Keratinocyte (primary cell): ENCODE data around the gene KIAA1755. TPM values are rescaled to one million over a fixed set of nuclear protein-coding genes. Genes with fewer than 3 reads are reported as not detected.

Experiments used
- DNase-seq: peaks from one replicate; pipeline ENCODE4 v3.0.0-alpha.2; 2011; ENCODE audit warnings: low read depth, missing footprints, low spot score
- FAIRE-seq: peaks from 2 replicates; lab custom pipeline; 2011; peaks lifted over from hg19 to GRCh38; lab: Jason Lieb, UNC
- H2AFZ ChIP-seq: 2 replicates; pipeline ENCODE4 v1.6.0; 2012; ENCODE audit warnings: low read length, control low read depth, inconsistent platforms; ENCODE audit not compliant: control insufficient read depth
- H3K27ac ChIP-seq: 2 replicates; pipeline ENCODE4 v1.5.1; 2011; ENCODE audit warnings: low read length; ENCODE audit not compliant: control insufficient read depth, insufficient read depth
- H3K27me3 ChIP-seq: 3 replicates; pipeline ENCODE4 v1.6.0; 2011; ENCODE audit warnings: low read length; ENCODE audit not compliant: control insufficient read depth, insufficient read depth; ENCODE audit errors: extremely low read depth
- H3K36me3 ChIP-seq, 2 experiments: 2 replicates in 1 of 2; 3 replicates in 1 of 2; pipeline ENCODE4 v1.5.1; 2011; ENCODE audit warnings: low read length in 2 of 2, mild to moderate bottlenecking in 1 of 2; ENCODE audit not compliant: control insufficient read depth in 2 of 2, insufficient read depth in 2 of 2; ENCODE audit errors: extremely low read depth in 1 of 2
- H3K4me1 ChIP-seq: 3 replicates; pipeline ENCODE4 v1.5.1; 2011; ENCODE audit warnings: low read length; ENCODE audit not compliant: control insufficient read depth, insufficient read depth; ENCODE audit errors: extremely low read depth
- H3K4me2 ChIP-seq: 3 replicates; pipeline ENCODE4 v1.6.0; 2011; ENCODE audit warnings: low read depth, low read length; ENCODE audit not compliant: control insufficient read depth, insufficient read depth; ENCODE audit errors: extremely low read depth
- H3K4me3 ChIP-seq, 3 experiments: fragments of 200-600 bp in 1 of 3; sonication (generic) in 1 of 3; 2 replicates in 2 of 3; 3 replicates in 1 of 3; pipeline ENCODE4 v1.5.1; 2011 to 2016; ENCODE audit warnings: low read length in 3 of 3, mild to moderate bottlenecking in 3 of 3, control low read depth in 2 of 3, inconsistent platforms in 1 of 3, low read depth in 1 of 3, mixed read lengths in 1 of 3, mixed run types in 1 of 3, moderate library complexity in 1 of 3; ENCODE audit not compliant: control insufficient read depth in 2 of 3, insufficient read depth in 2 of 3; ENCODE audit errors: extremely low read depth in 1 of 3
- H3K79me2 ChIP-seq: 2 replicates; pipeline ENCODE4 v1.6.0; 2012; ENCODE audit warnings: low read length; ENCODE audit not compliant: control insufficient read depth, insufficient read depth
- H3K9ac ChIP-seq: 3 replicates; pipeline ENCODE4 v1.6.0; 2011; ENCODE audit warnings: low read length; ENCODE audit not compliant: control insufficient read depth, insufficient read depth; ENCODE audit errors: extremely low read depth
- H3K9me1 ChIP-seq: 3 replicates; pipeline ENCODE4 v1.6.0; 2011; ENCODE audit warnings: low read length; ENCODE audit not compliant: control insufficient read depth, insufficient read depth; ENCODE audit errors: extremely low read depth
- H3K9me3 ChIP-seq: 2 replicates; pipeline ENCODE4 v1.5.1; 2012; ENCODE audit warnings: low read depth, low read length; ENCODE audit not compliant: control insufficient read depth
- H4K20me1 ChIP-seq: 3 replicates; pipeline ENCODE4 v1.6.0; 2011; ENCODE audit warnings: low read length; ENCODE audit not compliant: control insufficient read depth, insufficient read depth; ENCODE audit errors: extremely low read depth
- EZH2 ChIP-seq: IDR thresholded peaks from one replicate; pipeline ENCODE4 v1.6.1; 2012; ENCODE audit warnings: inconsistent platforms, mild to moderate bottlenecking, low read length, moderate library complexity
- dilution Hi-C: fragments of 300-500 bp; cut with MboI; formaldehyde crosslinking; loops from one replicate; pipeline ENCODE4 v1.7.0; 2020; ENCODE audit warnings: low sequenced_read_pairs; ENCODE audit not compliant: extremely low pct_ligation_motif_present
- polyA plus RNA-seq, 5 experiments: library from polyadenylated mRNA; depleted of rRNA in 3 of 5; stranded (reverse) in 3 of 5; stranded (forward) in 1 of 5; unstranded in 1 of 5; fragments of >200 nt; gene quantifications; 1 replicate in 1 of 5; 2 replicates in 3 of 5; 3 replicates in 1 of 5; pipeline versions ENCODE4 v1.2.1 to v1.2.3, GENCODE V29; 2011 to 2012; ENCODE audit warnings: missing spikeins in 2 of 5, low read depth in 1 of 5, low replicate concordance in 1 of 5
- TF ChIP-seq, protein P1 (sequence below), 3 experiments: IDR thresholded peaks in 1 of 3; conservative IDR thresholded peaks in 1 of 3; optimal IDR thresholded peaks in 1 of 3; 2 replicates in 2 of 3; 3 replicates in 1 of 3; pipeline versions ENCODE3 to v1.5.1; 2011; ENCODE audit warnings: low read length in 3 of 3, mild to moderate bottlenecking in 3 of 3, moderate library complexity in 2 of 3, control low read depth in 1 of 3, inconsistent platforms in 1 of 3; ENCODE audit not compliant: insufficient read depth in 2 of 3; ENCODE audit errors: extremely low read depth in 1 of 3

Gene KIAA1755
- polyA plus RNA-seq, 1 donor (not counting 4 experiments of a cell fraction or from before 2014, with no cell fraction given): not detected

DNA sequence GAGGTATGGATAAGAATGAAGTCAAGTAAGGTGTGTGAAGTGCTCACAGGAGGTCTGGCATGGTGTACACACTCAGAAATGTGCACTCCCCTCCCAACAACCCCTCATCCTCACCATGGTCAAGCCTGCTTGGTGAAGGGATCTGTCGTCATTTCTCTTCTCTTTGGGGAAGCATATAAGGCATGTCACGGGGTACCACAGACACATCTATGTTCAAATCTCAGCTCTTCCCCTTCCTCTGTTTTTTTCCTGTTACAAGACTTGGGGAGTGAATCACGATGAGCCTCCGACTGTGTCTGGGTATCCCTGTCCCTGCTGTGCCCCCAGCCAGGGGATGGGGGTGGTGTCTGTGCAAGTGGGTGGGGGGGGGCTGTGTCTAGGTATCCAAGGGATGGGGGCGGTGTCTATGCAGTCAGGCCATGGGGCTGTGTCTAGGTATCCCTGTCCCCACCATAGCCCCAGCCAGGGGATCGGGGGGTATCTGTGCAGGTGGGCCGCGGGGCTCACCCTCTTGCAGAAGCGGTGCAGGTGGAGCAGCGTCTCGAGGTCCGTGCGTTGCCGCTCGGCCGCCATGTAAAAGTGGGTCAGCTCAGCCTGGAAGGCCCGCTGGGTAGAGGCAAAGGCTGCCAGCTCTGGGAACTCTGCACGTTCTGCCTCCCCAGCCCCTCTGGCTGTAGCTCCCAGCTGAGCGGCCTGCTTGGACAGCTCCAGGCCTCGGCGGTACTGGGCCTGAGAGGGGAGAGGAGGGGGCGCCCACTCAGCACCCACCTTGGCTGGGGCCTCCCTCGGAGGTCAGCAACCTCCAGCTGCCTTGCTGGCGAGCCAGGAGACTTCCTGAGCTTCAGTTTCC, 43.6 kb downstream of the KIAA1755 start:
- H2AFZ ChIP-seq: peak overlapping the region; percentile 60
- no peak for DNase-seq
- FAIRE-seq: no peak
- no peaks in the 10 kb centered on the region for H3K36me3 ChIP-seq
- peak overlapping the region in 1 of 3 experiments; percentile 20 for H3K4me3 ChIP-seq
- dilution Hi-C loops: no loop called here
- H3K4me2 ChIP-seq: peak overlapping the region; percentile 63
- no peak for TF ChIP-seq EZH2
- TF ChIP-seq, protein P1, sequence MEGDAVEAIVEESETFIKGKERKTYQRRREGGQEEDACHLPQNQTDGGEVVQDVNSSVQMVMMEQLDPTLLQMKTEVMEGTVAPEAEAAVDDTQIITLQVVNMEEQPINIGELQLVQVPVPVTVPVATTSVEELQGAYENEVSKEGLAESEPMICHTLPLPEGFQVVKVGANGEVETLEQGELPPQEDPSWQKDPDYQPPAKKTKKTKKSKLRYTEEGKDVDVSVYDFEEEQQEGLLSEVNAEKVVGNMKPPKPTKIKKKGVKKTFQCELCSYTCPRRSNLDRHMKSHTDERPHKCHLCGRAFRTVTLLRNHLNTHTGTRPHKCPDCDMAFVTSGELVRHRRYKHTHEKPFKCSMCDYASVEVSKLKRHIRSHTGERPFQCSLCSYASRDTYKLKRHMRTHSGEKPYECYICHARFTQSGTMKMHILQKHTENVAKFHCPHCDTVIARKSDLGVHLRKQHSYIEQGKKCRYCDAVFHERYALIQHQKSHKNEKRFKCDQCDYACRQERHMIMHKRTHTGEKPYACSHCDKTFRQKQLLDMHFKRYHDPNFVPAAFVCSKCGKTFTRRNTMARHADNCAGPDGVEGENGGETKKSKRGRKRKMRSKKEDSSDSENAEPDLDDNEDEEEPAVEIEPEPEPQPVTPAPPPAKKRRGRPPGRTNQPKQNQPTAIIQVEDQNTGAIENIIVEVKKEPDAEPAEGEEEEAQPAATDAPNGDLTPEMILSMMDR (optimal IDR thresholded peaks at IDR 0.05 in 1 of 3, IDR thresholded peaks at IDR 0.05 in 1 of 3, conservative IDR thresholded peaks at IDR 0.05 in 1 of 3; ENCODE audit: extremely low read depth in 1 of 3, insufficient read depth in 2 of 3, low read length in 3 of 3): no peak
- H3K27ac ChIP-seq: peak overlapping the region; percentile 73
- no peaks in the 10 kb centered on the region for H3K79me2 ChIP-seq
- H3K9me3 ChIP-seq: no peaks in the 10 kb centered on the region
- H4K20me1 ChIP-seq: no peaks in the 10 kb centered on the region
- H3K27me3 ChIP-seq: no peaks in the 10 kb centered on the region
- peak overlapping the region; percentile 48 for H3K9ac ChIP-seq
- H3K4me1 ChIP-seq: peaks cover 18% of the 10 kb centered on the region
- no peaks in the 10 kb centered on the region for H3K9me1 ChIP-seq

DNA sequence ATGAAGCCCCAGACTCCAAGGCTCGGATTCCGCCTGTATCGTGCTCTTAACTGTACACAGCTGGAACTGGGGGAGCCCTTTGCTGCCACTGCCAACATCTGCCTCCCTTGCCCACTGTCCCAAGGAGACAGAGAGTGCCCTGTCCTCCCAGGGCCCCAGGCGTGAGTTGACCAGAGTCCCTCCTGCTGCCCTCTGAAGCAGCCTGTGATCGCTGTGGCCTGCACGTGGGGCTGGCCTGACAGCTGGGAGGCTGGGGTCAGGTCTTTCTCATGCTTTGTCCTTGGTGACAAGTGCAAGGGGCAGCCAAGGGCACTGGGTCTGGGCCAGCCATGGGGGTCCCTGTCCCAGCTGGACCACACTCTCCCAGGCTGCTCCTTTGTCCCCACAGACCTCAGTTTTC, 44.3 kb downstream of the KIAA1755 start:
- no peaks in the 10 kb centered on the region for H3K79me2 ChIP-seq
- no peaks in the 10 kb centered on the region for H3K9me3 ChIP-seq
- no peak overlapping the region for H3K9ac ChIP-seq
- H3K4me3 ChIP-seq: no peak overlapping the region
- no peaks in the 10 kb centered on the region for H4K20me1 ChIP-seq
- peaks cover 21% of the 10 kb centered on the region for H3K4me1 ChIP-seq
- H3K4me2 ChIP-seq: no peak overlapping the region
- no peak for FAIRE-seq
- no peak overlapping the region for H3K27ac ChIP-seq
- DNase-seq: no peak
- TF ChIP-seq EZH2: no peak
- TF ChIP-seq, protein P1 (optimal IDR thresholded peaks at IDR 0.05 in 1 of 3, IDR thresholded peaks at IDR 0.05 in 1 of 3, conservative IDR thresholded peaks at IDR 0.05 in 1 of 3; ENCODE audit: extremely low read depth in 1 of 3, insufficient read depth in 2 of 3, low read length in 3 of 3): no peak
- H3K27me3 ChIP-seq: no peaks in the 10 kb centered on the region
- H2AFZ ChIP-seq: no peak overlapping the region
- dilution Hi-C loops: no loop called here
- no peaks in the 10 kb centered on the region for H3K9me1 ChIP-seq
- H3K36me3 ChIP-seq: no peaks in the 10 kb centered on the region
